ENCODE measurements around the gene GPATCH3.
"Not testable (repeated sequence)": the region's sequence is repeated elsewhere in the genome, so short reads cannot be mapped to it uniquely, and the experiment has no call there.

GPATCH3 gene

GRCh38 chr1:26913754-26914619 lies 13.7 kb upstream of the GPATCH3 start, which contains the start of gene NR0B2:
NR0B2 (minus strand) TSS chr1:26913975; CDS start chr1:26913940, 35 bp downstream.
- DNase-seq (ENCODE audit: low read depth): no peak

GRCh38 chr1:26913389-26913753 lies 13.1 kb upstream of the GPATCH3 start:
- no peak for DNase-seq (ENCODE audit: low read depth)
- H3K4me3 ChIP-seq (ENCODE audit: low read depth, low read length): no peak overlapping the region

More at GRCh38 chr1:26913754-26914619, 13.7 kb upstream of the GPATCH3 start, which contains the start of gene NR0B2:
- no peak within 1 kb of the TSS for H3K4me3 ChIP-seq (ENCODE audit: low read depth, low read length)

- DNase-seq (ENCODE audit: low read depth): no peak
- H3K4me3 ChIP-seq (ENCODE audit: low read depth, low read length): no peak overlapping the region
Observed at GRCh38 chr1:26912147-26912490, 11.9 kb upstream of the GPATCH3 start.

DNA sequence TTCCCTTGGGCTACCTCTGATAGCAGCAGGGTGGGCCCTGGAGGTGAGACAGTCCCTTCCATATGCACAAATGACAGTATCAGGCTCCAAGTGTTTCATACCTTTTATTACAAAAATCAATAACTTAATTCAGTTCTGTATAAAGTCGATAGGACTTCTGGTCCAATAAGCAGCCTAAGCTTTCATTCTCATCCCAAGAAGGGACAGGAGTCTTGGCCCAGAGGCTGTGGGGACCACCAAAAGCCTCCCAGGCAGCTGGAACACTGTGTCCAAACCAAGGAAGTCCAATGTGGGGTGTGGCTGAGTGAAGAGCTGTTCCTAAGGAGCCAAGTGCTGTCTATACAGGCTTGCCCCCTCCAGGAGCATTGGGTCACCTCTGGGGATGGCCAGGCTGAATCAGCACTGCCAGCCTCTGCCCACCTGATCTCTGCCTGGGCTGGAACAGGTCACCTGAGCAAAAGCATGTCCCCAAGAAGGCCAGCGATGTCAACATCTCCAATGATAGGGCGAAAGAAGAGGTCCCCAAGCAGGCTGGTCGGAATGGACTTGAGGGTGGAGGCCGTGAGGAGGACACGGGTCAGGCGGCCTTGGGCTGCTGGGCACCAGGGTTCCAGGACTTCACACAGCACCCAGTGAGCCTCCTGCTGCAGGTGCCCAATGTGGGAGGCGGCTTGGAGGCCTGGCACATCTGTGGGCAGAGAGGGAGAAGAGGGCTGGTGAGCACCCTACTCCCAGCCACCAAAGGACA lies 11.3 kb upstream of the GPATCH3 start:
- no peak overlapping the region for H3K4me3 ChIP-seq (ENCODE audit: low read depth, low read length)
- DNase-seq (ENCODE audit: low read depth): no peak

- no peak overlapping the region for H3K4me3 ChIP-seq (ENCODE audit: low read depth, low read length)
- no peak for DNase-seq (ENCODE audit: low read depth)
Observed at GRCh38 chr1:26910343-26911160, 10.3 kb upstream of the GPATCH3 start.

GRCh38 chr1:26909951-26910342 lies 9.7 kb upstream of the GPATCH3 start:
- H3K4me3 ChIP-seq (ENCODE audit: low read depth, low read length): no peak overlapping the region
- no peak for DNase-seq (ENCODE audit: low read depth)

- H3K4me3 ChIP-seq (ENCODE audit: low read depth, low read length): no peak overlapping the region
- DNase-seq (ENCODE audit: low read depth): peak; percentile 43
Observed at GRCh38 chr1:26907071-26907917, 7.0 kb upstream of the GPATCH3 start.

DNA sequence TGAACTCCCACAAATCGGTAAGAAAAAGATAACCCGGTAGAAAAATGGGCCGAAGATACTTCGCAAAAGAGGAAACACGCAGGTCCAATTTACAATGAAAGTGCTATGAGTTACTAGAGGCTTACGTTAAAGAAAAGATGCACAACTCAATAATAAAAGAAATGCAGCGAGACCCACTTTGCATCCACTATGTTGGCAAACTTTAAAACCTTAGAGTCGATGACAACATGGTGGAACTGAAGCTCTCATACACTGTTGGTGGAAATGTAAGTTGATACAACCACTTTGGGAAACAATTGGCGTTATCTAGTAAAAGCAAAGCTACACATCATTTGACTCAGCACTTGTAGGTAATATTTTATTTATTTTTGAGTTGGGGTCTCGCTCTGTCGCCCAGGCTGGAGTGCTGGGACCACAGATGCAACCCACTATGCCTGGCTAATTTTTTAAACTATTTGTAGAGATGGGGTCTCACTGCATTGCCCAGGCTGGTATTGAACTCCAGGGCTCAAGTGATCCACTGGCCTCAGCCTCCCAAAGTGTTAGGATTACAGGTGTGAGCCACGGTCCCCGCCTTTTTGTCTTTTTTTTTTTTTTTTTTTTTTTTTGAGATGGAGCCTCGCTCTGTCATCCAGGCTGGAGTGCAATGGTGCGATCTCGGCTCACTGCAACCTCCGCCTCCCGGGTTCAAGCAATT lies 696 bp upstream of the GPATCH3 start:
- DNase-seq (ENCODE audit: low read depth): no peak
- peak overlapping the region; percentile 87 for H3K4me3 ChIP-seq (ENCODE audit: low read depth, low read length)

DNA sequence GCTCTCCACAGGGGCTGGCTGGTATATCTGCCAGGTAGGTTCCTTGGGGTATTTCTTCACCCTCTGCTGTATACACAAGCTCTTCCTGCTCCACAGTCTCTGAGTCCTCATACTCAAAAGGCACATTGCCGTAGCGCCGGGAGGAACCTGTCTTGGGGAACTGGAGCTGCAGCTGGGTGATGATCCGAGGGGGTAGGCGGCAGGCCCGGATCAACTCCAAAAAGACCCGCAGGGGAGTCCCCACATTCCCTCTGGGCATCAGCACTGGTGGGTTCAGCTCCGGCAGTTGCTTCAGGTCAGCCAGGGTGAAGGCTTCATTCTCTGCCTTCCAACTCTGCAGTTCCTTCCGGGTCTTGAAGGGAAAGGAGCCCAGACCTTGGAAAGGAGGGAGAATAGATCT lies 2.9 kb downstream of the GPATCH3 start:
- DNase-seq (ENCODE audit: low read depth): no peak
- no peak overlapping the region for H3K4me3 ChIP-seq (ENCODE audit: low read depth, low read length)

DNA sequence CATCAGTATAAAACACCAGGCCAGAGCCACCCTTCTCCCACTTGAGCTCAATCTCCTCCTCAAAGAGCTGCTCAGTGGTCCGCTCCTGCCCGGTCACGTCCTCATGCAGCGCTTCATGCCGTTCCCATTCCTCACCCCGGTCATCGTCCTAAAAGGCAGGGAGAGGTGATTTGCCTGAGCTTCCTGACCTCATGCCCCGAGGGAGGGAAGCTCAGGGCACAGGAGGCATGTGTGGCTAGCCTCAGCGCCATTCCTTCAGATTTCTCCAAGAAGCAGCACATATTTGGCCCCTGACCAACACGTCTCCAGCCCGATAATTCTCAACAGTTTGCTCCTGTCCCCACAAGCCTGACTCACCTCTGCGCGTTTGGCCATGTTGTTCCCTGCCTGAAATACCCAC lies 6.0 kb downstream of the GPATCH3 start:
- DNase-seq (ENCODE audit: low read depth): no peak
- H3K4me3 ChIP-seq (ENCODE audit: low read depth, low read length): no peak overlapping the region

- no peak for DNase-seq (ENCODE audit: low read depth)
- H3K4me3 ChIP-seq (ENCODE audit: low read depth, low read length): peak overlapping the region; percentile 94
Observed at GRCh38 chr1:26890467-26890796, 9.8 kb downstream of the GPATCH3 start.

DNA sequence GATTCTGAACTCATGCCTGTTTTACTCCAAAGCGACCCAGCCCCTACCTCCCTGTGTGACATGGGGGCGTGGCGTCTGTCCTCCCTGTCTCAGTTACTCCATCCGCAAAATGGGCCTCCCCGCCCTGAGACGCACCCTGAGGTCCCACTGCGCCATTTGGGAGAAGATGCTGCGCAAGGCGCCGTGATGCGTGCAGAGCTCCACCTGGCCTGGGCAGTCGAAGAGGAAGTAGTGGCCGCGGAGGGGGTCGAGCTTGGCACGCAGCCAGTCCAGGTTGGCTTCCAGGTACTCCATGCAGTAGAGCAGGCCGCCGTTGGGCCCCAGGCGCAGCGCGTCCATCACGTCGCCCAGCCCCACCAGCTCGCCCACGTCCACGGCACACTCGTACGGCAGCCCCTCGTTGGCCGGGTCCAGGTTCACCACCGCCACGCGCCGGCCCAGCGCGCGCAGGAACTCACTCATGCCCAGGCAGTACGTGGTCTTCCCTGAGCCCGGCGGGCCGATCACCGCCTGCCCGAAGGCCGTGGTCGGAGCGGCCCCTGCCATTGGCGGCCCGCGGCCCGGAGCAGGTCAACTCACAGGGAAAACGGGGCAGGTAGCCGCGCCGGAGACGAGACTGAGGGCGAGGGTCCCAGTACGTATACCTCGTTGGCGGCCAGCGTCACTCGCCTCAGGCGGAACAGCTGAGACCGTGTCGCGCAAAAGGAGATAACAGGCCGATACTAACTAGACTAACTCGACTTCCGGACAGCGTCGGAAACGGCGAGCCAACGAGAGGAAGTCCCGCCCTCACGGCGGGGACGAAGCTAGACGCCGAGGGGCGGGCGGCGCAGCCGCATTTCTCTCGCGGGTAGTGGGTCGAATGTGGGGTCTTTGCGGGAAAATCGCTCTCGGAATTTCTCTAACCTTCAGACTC lies 10.5 kb downstream of the GPATCH3 start, which contains the start of gene GPN2:
Gene GPN2 (minus strand): TSS at position 733 of the 916 bp plus-strand sequence. CDS start 187 bp downstream, at position 546.
- peak within 1 kb of the TSS; percentile 94 for H3K4me3 ChIP-seq (ENCODE audit: low read depth, low read length)
- peak; percentile 34 for DNase-seq (ENCODE audit: low read depth)

GRCh38 chr1:26888231-26888630 lies 12.0 kb downstream of the GPATCH3 start:
- no peak for DNase-seq (ENCODE audit: low read depth)
- H3K4me3 ChIP-seq (ENCODE audit: low read depth, low read length): no peak overlapping the region

DNA sequence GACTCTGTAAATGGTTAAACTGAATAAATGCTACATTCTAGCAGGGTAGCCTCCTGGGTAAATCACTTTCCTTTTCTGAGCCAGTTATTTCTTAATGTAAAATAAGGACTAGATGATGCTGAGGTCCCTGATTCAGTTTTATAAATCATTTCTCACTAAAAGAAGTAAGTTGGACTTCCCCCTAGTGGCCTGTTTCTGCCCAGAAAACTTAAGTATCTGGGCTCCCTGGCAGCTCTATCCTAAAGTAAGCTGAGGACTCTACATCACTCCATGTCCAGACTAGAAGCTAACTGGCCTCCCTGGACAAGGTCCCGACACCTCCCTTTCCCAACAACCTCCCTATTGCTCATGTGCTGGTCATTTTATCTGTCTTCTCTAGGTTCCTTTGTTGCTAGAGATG lies 13.1 kb downstream of the GPATCH3 start:
- H3K4me3 ChIP-seq (ENCODE audit: low read depth, low read length): no peak overlapping the region
- no peak for DNase-seq (ENCODE audit: low read depth)

DNA sequence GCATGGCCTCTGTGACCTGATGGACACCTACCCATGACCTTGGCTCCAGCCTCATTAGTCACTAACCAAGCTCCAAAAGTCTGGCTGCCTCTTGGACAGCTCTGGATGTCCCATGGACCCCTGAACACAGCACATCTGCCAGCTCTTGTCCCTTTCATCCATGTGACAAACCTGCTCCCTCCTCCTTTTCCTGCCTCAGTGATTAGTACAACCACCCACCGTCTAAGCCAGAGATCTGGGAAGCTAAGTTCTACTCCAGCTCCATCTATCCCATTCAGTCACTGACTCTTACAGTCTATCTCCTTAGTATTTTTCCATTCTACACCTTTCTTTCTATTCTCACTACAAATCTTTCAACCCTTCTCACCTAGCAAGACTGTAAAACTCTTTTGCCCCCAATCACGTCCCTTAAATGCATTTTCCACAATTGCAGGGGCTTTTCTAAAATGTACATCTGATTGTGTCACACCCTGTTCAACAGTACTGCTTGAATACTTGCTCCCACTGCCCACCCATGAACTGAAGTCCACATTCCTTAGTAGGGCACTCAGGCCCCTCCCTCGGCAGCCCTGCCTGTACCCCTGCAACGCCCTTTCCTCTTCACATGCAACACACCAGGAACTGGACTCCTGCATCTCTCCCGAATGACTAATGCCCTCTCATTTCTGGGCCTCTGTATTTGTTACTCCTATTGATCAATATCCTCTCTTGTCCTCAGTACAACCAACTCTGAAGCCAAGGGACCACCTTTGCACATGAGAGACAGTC lies 17.4 kb downstream of the GPATCH3 start:
- H3K4me3 ChIP-seq (ENCODE audit: low read depth, low read length): no peak overlapping the region
- no peak for DNase-seq (ENCODE audit: low read depth)

DNA sequence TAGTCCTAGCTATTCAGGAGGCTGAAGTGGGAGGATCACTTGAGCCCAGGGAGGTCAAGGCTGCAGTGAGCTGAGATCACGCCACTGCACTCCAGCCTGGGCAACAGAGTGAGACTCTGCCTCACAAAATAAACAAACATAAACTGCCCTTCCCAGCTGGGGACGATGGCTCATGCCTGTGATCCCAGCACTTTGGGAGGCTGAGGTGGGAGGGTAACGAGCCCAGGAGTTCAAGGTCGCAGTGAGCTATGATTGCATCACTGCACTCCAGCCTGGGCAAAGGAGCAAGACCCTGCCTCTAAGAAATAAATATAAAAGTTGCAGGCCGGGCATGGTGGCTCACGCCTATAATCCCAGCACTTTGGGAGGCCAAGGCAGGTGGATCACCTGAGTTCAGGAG lies 18.7 kb downstream of the GPATCH3 start:
- H3K4me3 ChIP-seq (ENCODE audit: low read depth, low read length); DNase-seq (ENCODE audit: low read depth): not testable (repeated sequence)

GRCh38 chr1:26879793-26880192 lies 20.5 kb downstream of the GPATCH3 start:
- no peak for DNase-seq (ENCODE audit: low read depth)
- H3K4me3 ChIP-seq (ENCODE audit: low read depth, low read length): no peak overlapping the region
